Stimulated activated CD4-positive, alpha-beta T cell treated with anti-CD3 and anti-CD28 coated beads, Interleukin-4, amount 100 ng/mL, for 24 hours (primary cell): ENCODE results near the gene NECTIN2.
"Not testable (repeated sequence)": the region's sequence is repeated elsewhere in the genome, so short reads cannot be mapped to it uniquely, and the experiment has no call there.

Experiments used
- DNase-seq: peaks from one replicate; pipeline ENCODE4 v3.0.0-alpha.2; 2020

Gene NECTIN2

GRCh38 chr19:44817725-44818465 lies 28.2 kb upstream of the NECTIN2 start:
- no peak for DNase-seq

DNA sequence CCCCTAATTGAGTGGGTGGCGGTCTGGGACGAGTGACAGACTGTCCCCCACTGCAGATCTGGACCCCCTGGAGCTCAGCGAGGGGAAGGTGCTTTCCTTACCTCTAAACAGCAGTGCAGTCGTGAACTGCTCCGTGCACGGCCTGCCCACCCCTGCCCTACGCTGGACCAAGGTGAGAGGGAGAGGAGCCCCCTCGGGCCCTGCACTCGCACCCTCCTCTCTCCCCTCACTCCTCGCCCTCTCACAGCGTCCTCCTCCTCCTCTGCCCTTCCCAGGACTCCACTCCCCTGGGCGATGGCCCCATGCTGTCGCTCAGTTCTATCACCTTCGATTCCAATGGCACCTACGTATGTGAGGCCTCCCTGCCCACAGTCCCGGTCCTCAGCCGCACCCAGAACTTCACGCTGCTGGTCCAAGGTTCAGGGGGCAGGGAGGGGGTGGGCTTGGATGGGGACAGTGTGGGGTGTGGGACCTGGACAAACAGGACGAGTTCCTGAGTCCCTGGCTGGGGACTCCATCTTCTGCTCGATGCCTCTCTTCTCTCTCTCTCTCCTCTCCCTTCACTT lies 27.5 kb upstream of the NECTIN2 start:
- no peak for DNase-seq

GRCh38 chr19:44819246-44819832 lies 26.8 kb upstream of the NECTIN2 start:
- DNase-seq, result no peak

DNA sequence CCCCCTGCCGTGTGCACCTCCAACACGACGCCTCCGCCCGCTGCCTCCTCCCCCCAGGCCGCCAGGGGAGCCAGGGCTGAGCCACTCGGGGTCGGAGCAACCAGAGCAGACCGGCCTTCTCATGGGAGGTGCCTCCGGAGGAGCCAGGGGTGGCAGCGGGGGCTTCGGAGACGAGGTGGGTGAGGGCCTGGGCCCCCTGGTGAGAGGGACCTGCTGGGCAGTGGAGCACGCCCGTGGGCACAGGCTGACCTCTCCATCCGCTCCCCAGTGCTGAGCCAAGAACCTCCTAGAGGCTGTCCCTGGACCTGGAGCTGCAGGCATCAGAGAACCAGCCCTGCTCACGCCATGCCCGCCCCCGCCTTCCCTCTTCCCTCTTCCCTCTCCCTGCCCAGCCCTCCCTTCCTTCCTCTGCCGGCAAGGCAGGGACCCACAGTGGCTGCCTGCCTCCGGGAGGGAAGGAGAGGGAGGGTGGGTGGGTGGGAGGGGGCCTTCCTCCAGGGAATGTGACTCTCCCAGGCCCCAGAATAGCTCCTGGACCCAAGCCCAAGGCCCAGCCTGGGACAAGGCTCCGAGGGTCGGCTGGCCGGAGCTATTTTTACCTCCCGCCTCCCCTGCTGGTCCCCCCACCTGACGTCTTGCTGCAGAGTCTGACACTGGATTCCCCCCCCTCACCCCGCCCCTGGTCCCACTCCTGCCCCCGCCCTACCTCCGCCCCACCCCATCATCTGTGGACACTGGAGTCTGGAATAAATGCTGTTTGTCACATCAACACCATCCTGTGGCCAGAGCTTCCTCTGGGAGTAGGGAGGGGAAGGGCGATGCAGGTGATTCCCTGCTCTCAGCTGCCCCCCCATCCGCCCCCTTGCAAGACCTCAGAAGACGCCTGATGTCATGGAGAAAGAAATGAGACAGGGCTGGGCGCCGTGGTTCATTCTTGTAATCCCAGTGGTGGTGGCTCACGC lies 25.2 kb upstream of the NECTIN2 start:
- no peak for DNase-seq

- no peak for DNase-seq
Observed at GRCh38 chr19:44822177-44822576, 23.9 kb upstream of the NECTIN2 start.

DNA sequence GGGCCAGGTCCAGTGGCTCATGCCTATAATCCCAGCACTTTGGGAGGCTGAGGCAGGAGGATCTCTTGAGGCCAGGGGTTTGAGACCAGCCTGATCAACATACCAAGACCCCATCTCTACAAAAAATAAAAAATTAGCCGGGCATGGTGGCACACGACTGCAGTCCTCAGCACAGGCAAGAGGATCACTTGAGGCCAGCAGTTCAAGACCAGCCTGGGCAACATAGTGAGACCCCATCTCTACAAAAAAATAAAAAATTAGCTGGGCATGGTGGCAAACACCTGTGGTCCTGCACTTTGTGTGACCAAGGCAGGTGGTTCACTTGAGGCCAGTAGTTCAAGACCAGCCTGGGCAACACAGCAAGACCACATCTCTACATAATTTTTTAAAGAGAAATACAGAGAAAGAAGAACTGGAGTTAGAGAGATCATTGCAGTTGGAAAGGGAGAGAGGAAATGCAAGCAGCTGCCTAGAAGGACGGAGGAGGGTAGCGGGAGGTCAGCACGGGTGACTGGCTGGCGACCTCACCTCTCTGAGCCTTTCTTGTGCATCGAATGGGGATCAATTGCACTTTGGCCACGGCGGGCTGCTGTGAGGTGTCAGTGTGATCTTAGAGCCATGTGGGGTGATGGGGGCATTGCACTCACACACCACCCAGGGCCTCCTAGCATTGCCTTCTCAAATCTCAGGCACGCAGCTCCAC lies 23.3 kb upstream of the NECTIN2 start:
- no peak for DNase-seq

DNA sequence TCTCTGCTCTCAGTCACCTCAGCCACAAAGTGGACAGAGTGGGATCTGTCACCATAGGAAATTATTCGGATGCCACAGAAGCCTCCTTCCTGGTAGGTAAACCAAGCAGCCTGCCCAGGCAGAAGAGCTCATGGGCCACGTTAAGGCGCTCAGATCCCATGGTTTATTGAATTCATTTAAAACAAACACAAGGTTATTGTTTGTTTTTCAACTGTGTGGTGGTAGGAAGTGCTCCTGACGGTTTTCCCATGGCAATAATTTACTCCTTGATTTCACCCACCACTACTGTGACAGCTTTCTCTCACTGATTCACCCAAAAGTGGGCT lies 22.8 kb upstream of the NECTIN2 start:
- DNase-seq, result no peak

- DNase-seq, result no peak
Observed at GRCh38 chr19:44824761-44825160, 21.3 kb upstream of the NECTIN2 start.

DNA sequence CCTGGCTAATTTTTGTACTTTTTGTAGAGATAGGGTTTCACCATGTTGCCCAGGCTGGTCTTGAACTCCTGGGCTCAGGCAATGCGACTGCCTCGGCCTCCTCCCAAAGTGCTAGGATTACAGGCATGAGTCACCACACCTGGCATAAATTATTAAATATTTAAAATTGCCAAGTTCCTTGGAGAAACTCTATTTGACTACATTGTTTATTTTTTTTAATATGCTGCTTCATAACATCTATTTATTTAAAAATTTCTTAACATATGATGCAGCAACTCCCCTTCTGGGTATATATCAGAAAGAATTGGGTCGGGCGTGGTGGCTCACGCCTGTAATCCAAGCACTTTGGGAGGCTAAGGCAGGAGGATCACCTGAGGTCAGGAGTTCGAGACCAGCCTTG lies 13.2 kb upstream of the NECTIN2 start:
- DNase-seq, result not testable (repeated sequence)

DNA sequence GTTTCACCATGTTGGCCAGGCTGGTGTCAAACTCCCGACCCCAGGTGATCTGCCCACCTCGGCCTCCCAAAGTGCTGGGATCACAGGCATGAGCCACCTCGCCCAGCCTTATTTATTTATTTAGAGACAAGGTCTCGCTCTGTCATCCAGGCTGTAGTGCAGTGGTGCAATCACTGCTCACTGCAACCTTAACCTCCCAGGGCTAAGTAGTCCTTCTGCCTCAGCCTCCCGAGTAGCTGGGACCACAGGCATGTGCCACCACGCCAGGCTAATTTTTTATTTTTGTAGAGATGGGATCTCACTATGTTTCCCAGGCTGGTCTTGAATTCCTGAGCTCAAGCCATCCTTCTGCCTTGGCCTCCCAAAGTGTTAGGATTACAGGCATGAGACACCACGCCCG lies 11.7 kb upstream of the NECTIN2 start:
- DNase-seq, result not testable (repeated sequence)

- no peak for DNase-seq
Observed at GRCh38 chr19:44839276-44839675, 6.8 kb upstream of the NECTIN2 start.

GRCh38 chr19:44840811-44841210 lies 5.3 kb upstream of the NECTIN2 start:
- no peak for DNase-seq

DNA sequence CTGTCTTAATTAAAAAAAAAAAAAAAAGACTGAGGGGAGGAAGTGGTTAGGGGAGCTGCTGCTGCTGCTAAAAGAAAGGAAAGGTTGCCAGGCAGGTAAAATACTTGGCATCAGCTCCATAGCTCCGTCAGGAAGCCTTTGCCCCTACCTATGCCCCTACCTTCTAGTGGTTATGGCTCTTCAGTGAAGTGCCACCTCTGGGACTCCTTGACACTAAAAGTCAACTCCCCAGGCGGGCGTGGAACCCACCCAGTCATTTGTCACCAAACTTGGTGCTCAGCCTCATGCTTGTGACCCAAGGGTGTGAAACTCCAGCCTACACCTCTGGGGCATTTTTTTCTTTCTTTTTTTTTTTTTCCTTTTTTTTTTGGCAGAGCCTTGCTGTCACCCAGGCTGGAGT lies 4.9 kb upstream of the NECTIN2 start:
- no peak for DNase-seq

DNA sequence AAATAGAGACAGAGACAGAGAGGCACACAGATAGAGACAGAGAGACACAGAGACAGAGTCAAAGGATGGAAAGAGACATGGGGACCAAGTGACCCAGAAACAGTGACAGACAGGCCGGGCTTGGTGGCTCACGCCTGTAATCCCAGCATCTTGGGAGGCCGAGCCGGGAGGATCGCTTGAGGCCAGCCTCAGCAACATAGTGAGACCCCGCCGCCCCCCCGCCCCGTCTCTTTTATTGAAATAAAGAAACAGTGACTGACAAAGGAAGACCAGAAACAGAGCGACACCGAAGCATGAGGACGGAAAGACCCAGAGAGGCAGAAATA lies 848 bp upstream of the NECTIN2 start:
- no peak for DNase-seq

GRCh38 chr19:44846455-44847143 lies 502 bp downstream of the NECTIN2 start:
- no peak for DNase-seq

- DNase-seq, result no peak
Observed at GRCh38 chr19:44847144-44848035, 1.3 kb downstream of the NECTIN2 start.

GRCh38 chr19:44848036-44848811 lies 2.1 kb downstream of the NECTIN2 start:
- DNase-seq, result no peak

DNA sequence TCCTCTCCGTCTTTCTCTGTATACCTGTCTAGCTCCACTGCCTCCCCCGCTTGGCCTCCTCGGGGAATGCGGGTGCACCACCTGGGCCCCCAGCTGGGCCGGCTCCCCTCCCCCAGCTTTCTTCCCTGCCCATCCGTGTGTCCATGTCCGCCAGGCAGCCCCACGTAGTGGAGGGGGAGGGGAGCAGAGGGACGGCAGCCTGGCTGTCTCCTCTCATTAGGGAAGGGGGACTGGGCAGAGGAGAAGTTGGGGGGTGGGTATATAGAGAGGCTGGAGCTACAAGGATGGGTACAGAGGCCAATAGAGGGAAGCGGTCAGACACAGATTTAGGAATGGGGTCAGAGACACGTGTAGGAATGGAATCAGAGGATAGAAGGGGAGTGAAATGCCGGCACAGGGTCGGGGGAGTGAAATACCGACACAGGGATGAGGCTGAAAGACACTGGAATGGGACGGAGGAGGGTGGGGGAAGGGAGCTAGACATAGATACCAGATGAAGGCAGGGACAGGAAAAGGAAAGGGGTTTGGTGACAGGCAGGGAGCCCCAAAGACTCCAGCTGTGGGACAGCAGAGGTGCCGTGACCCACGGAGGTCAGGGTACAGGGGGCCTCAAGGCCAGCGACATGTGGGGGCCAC lies 2.8 kb downstream of the NECTIN2 start:
- no peak for DNase-seq

- no peak for DNase-seq
Observed at GRCh38 chr19:44850641-44851109, 4.6 kb downstream of the NECTIN2 start.

- DNase-seq, result no peak
Observed at GRCh38 chr19:44851427-44851826, 5.3 kb downstream of the NECTIN2 start.
